ENCODE measurements around the gene GALNT9. TPM values are rescaled to one million over a fixed set of nuclear protein-coding genes. Genes with fewer than 3 reads are reported as not detected.
"Not testable (repeated sequence)": the region's sequence is repeated elsewhere in the genome, so short reads cannot be mapped to it uniquely, and the experiment has no call there.

Gene GALNT9
- total RNA-seq, 4 donors from 2014 or later, result 0.13 TPM; not detected in 3

GRCh38 chr12:132196873-132197390, 132.5 kb downstream of the GALNT9 start:
- WGBS, 2 donors, result 93 to 94% methylated on average over 14 to 20 of the region's 22 CpGs
- TF ChIP-seq POLR2A (IDR thresholded peaks at IDR 0.05) (no peak), CTCF (IDR thresholded peaks at IDR 0.05) (no peak)
- intact Hi-C loops (cut with DNase I; ENCODE audit: low total_unique reads), result no loop called here
- H3K4me3 ChIP-seq (ENCODE audit: low read depth, poor library complexity, severe bottlenecking), result no peak overlapping the region
- no peak for DNase-seq (ENCODE audit: low spot score in 2 of 2)

- intact Hi-C loops (cut with DNase I; ENCODE audit: low total_unique reads), result no loop called here
- TF ChIP-seq CTCF (IDR thresholded peaks at IDR 0.05) (no peak), POLR2A (IDR thresholded peaks at IDR 0.05) (no peak)
- H3K4me3 ChIP-seq (ENCODE audit: low read depth, poor library complexity, severe bottlenecking), result no peak overlapping the region
- WGBS, 2 donors, result 72 to 78% methylated on average over 29 to 31 of the region's 32 CpGs
- DNase-seq (ENCODE audit: low spot score in 2 of 2), result no peak
Observed at GRCh38 chr12:132196038-132196872, 133.1 kb downstream of the GALNT9 start.

- H3K4me3 ChIP-seq (ENCODE audit: low read depth, poor library complexity, severe bottlenecking); intact Hi-C loops (cut with DNase I; ENCODE audit: low total_unique reads); DNase-seq (ENCODE audit: low spot score in 2 of 2): not testable (repeated sequence)
- 53 to 76% methylated on average over 12 of the region's 12 CpGs for WGBS, 2 donors
Observed at GRCh38 chr12:132195242-132195641, 134.1 kb downstream of the GALNT9 start.

- DNase-seq (ENCODE audit: low spot score in 2 of 2), result no peak
- intact Hi-C loops (cut with DNase I; ENCODE audit: low total_unique reads), result no loop called here
- TF ChIP-seq POLR2A (IDR thresholded peaks at IDR 0.05), result no peak
- TF ChIP-seq CTCF (IDR thresholded peaks at IDR 0.05), result no peak
- 53 to 56% methylated on average over 8 of the region's 8 CpGs for WGBS, 2 donors
- H3K4me3 ChIP-seq (ENCODE audit: low read depth, poor library complexity, severe bottlenecking), result no peak overlapping the region
Observed at GRCh38 chr12:132194556-132194955, 134.8 kb downstream of the GALNT9 start.

GRCh38 chr12:132194056-132194455, 135.3 kb downstream of the GALNT9 start:
- intact Hi-C loops (cut with DNase I; ENCODE audit: low total_unique reads), result no loop called here
- WGBS, 2 donors, result 57 to 61% methylated on average over 7 to 10 of the region's 10 CpGs
- TF ChIP-seq CTCF (IDR thresholded peaks at IDR 0.05), result no peak
- TF ChIP-seq POLR2A (IDR thresholded peaks at IDR 0.05), result no peak
- H3K4me3 ChIP-seq (ENCODE audit: low read depth, poor library complexity, severe bottlenecking), result no peak overlapping the region
- DNase-seq (ENCODE audit: low spot score in 2 of 2), result no peak

- no peak overlapping the region for H3K4me3 ChIP-seq (ENCODE audit: low read depth, poor library complexity, severe bottlenecking)
- no peak for TF ChIP-seq CTCF (IDR thresholded peaks at IDR 0.05)
- no peak for TF ChIP-seq POLR2A (IDR thresholded peaks at IDR 0.05)
- WGBS, 2 donors, result 79 to 80% methylated on average over 31 of the region's 31 CpGs
- intact Hi-C loops (cut with DNase I; ENCODE audit: low total_unique reads), result no loop called here
- DNase-seq (ENCODE audit: low spot score in 2 of 2), result no peak
Observed at GRCh38 chr12:132191715-132192553, 137.5 kb downstream of the GALNT9 start.

Data from lower leg skin (tissue), 4 donors.